Colonic mucosa (tissue), 4 donors: ENCODE measurements around the gene AAK1. TPM values are rescaled to one million over a fixed set of nuclear protein-coding genes. Genes with fewer than 3 reads are reported as not detected.

ENCODE experiments used
- DNase-seq: peaks from one replicate; pipeline ENCODE4 v3.0.0-alpha.2; 2020
- H3K27ac ChIP-seq: fragments of 200-600 bp; one replicate; pipeline ENCODE4 v1.8.0; 2021
- H3K27me3 ChIP-seq: fragments of 200-600 bp; one replicate; pipeline ENCODE4 v1.8.0; 2021
- H3K36me3 ChIP-seq: fragments of 200-600 bp; one replicate; pipeline ENCODE4 v1.8.0; 2021
- H3K4me1 ChIP-seq: fragments of 200-600 bp; one replicate; pipeline ENCODE4 v1.8.0; 2021; ENCODE audit warnings: mild to moderate bottlenecking
- H3K4me3 ChIP-seq: fragments of 200-600 bp; one replicate; pipeline ENCODE4 v1.8.0; 2021
- H3K9ac ChIP-seq, 2 donors: one replicate each; pipeline ENCODE4 v1.7.0; 2013; ENCODE audit warnings: control low read depth in 2 of 2, low read depth in 2 of 2, low read length in 2 of 2
- H3K9me3 ChIP-seq: fragments of 200-600 bp; one replicate; pipeline ENCODE4 v1.8.0; 2021
- CTCF ChIP-seq: fragments of 200-600 bp; IDR thresholded peaks from one replicate; pipeline ENCODE4 v1.8.0; 2022; ENCODE audit warnings: antibody characterized with exemption, mild to moderate bottlenecking
- intact Hi-C: fragments of 100-400 bp; cut with DNase I; formaldehyde crosslinking; loops from one replicate; pipeline ENCODE4 v1.14.1; 2022
- total RNA-seq, 2 donors: library from RNA; stranded (reverse); fragmentation: NEBNext Ultra II Directional in 1 of 2; extraction: Animal tissue kit (Norgen Biotek cat#: 25700) in 1 of 2; gene quantifications; one replicate each; pipeline ENCODE4 v1.2.1, GENCODE V29; 2021
- donor health status: healthy.
- donor health status: DM: no; HTN: no; CAD: no.
- donor health status: DM: no; HTN: no; CAD: no.

Gene AAK1
- total RNA-seq, 2 donors from 2014 or later = 33.5 to 41.7 TPM

- Histone ChIP-seq H3K27ac (no peak overlapping the region), H3K36me3 (no peaks in the 10 kb centered on the region), H3K4me1 (no peaks in the 10 kb centered on the region), H3K27me3 (no peaks in the 10 kb centered on the region), H3K9me3 (no peaks in the 10 kb centered on the region), H3K4me3 (no peak overlapping the region), H3K9ac (no peak overlapping the region)
- TF ChIP-seq CTCF = no peak
- DNase-seq = no peak
- intact Hi-C loops = no loop called here
These were observed 12.1 kb downstream of the AAK1 start for GRCh38 chr2:69631402-69631801.

GRCh38 chr2:69629921-69630608 lies 13.5 kb downstream of the AAK1 start:
- no peaks in the 10 kb centered on the region for H3K36me3 ChIP-seq
- no peaks in the 10 kb centered on the region for H3K27me3 ChIP-seq
- no peak for DNase-seq
- H3K4me1 ChIP-seq = no peaks in the 10 kb centered on the region
- intact Hi-C loops = no loop called here
- no peaks in the 10 kb centered on the region for H3K9me3 ChIP-seq
- H3K27ac ChIP-seq = no peak overlapping the region
- H3K9ac ChIP-seq = no peak overlapping the region
- no peak for TF ChIP-seq CTCF
- H3K4me3 ChIP-seq = no peak overlapping the region

- Histone ChIP-seq H3K36me3 (no peaks in the 10 kb centered on the region), H3K9me3 (no peaks in the 10 kb centered on the region), H3K27me3 (no peaks in the 10 kb centered on the region), H3K4me1 (no peaks in the 10 kb centered on the region), H3K9ac (no peak overlapping the region), H3K27ac (no peak overlapping the region), H3K4me3 (no peak overlapping the region)
- TF ChIP-seq CTCF = no peak
- no peak for DNase-seq
- intact Hi-C loops = no loop called here
These were observed 15.1 kb downstream of the AAK1 start for GRCh38 chr2:69628325-69629021.

GRCh38 chr2:69625078-69625795 lies 18.3 kb downstream of the AAK1 start:
- TF ChIP-seq CTCF = no peak
- no peak for DNase-seq
- no peaks in the 10 kb centered on the region for H3K36me3 ChIP-seq
- no peak overlapping the region for H3K4me3 ChIP-seq
- H3K9ac ChIP-seq = no peak overlapping the region
- intact Hi-C loops = no loop called here
- H3K27ac ChIP-seq = peak overlapping the region; percentile 40
- H3K9me3 ChIP-seq = no peaks in the 10 kb centered on the region
- no peaks in the 10 kb centered on the region for H3K4me1 ChIP-seq
- no peaks in the 10 kb centered on the region for H3K27me3 ChIP-seq

GRCh38 chr2:69624611-69625010 lies 18.9 kb downstream of the AAK1 start:
- Histone ChIP-seq H3K36me3 (no peaks in the 10 kb centered on the region), H3K27ac (no peak overlapping the region), H3K27me3 (no peaks in the 10 kb centered on the region), H3K4me3 (no peak overlapping the region), H3K4me1 (no peaks in the 10 kb centered on the region), H3K9ac (no peak overlapping the region), H3K9me3 (no peaks in the 10 kb centered on the region)
- intact Hi-C loops = no loop called here
- no peak for TF ChIP-seq CTCF
- no peak for DNase-seq
